Esophagus muscularis mucosa (tissue), 3 donors: ENCODE measurements around the gene ZFP64.

Source experiments
- POLR2AphosphoS5 ChIP-seq, 2 donors: sonication (generic); formaldehyde crosslinking; IDR thresholded peaks; one replicate each; pipeline ENCODE4 v1.6.1; 2017; ENCODE audit warnings: antibody characterized with exemption in 2 of 2
- TF ChIP-seq, protein P1 (sequence below), 3 experiments: fragments of 200-600 bp in 2 of 3; fragments of 450-650 bp in 1 of 3; sonication (generic) in 2 of 3; IDR thresholded peaks; one replicate each; pipeline ENCODE4 v1.5.1; 2017 to 2019; ENCODE audit warnings: antibody characterized with exemption in 3 of 3, mild to moderate bottlenecking in 2 of 3, moderate library complexity in 1 of 3

DNA sequence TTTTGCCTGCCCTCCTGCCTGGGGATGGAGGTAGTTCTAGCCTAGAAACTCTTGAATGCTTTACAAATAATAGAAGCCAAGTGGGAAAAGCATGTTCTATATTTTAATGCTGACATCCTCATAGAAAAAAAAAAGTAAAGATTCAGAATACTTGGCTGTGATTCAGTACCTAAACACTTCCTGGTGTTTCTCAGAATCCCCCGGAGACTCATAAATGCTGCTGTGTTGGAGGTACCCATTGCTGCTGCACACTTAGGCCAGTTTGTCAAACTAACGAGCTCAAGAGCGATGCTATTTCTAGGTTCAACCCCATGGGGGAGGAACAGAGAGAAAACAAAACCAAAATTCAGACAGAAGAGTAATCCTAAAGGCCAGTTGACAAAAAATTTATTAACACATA lies 38.8 kb upstream of the ZFP64 start:
- TF ChIP-seq, protein P1, sequence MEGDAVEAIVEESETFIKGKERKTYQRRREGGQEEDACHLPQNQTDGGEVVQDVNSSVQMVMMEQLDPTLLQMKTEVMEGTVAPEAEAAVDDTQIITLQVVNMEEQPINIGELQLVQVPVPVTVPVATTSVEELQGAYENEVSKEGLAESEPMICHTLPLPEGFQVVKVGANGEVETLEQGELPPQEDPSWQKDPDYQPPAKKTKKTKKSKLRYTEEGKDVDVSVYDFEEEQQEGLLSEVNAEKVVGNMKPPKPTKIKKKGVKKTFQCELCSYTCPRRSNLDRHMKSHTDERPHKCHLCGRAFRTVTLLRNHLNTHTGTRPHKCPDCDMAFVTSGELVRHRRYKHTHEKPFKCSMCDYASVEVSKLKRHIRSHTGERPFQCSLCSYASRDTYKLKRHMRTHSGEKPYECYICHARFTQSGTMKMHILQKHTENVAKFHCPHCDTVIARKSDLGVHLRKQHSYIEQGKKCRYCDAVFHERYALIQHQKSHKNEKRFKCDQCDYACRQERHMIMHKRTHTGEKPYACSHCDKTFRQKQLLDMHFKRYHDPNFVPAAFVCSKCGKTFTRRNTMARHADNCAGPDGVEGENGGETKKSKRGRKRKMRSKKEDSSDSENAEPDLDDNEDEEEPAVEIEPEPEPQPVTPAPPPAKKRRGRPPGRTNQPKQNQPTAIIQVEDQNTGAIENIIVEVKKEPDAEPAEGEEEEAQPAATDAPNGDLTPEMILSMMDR (IDR thresholded peaks at IDR 0.05) = no peak
- no peak for TF ChIP-seq POLR2AphosphoS5 (IDR thresholded peaks at IDR 0.05)
